C4-2B (cell line): ENCODE data around the gene DNAAF3.

Experiments used
- CTCF ChIP-seq: fragments of 450-650 bp; conservative IDR thresholded peaks from 2 replicates; pipeline ENCODE4 v1.5.1; 2017; ENCODE audit warnings: mild to moderate bottlenecking
- ZFX ChIP-seq: fragments of 450-650 bp; IDR thresholded peaks from 2 replicates; pipeline ENCODE4 v1.6.1; 2017

- TF ChIP-seq CTCF: no peak
- no peak for TF ChIP-seq ZFX
Measured at GRCh38 chr19:55171440-55171839, 5.0 kb upstream of the DNAAF3 start.
